Measurements from ENCODE around the gene CDC14A.
"Not testable (repeated sequence)": the region's sequence is repeated elsewhere in the genome, so short reads cannot be mapped to it uniquely, and the experiment has no call there.

Gene CDC14A

GRCh38 chr1:100363831-100364230 lies 11.5 kb downstream of the CDC14A start:
- no peak for DNase-seq

- DNase-seq: peak in 1 of 3 experiments; percentile 9
Measured at GRCh38 chr1:100364697-100365096, 12.4 kb downstream of the CDC14A start.

- DNase-seq: no peak
Measured at GRCh38 chr1:100366209-100366525, 13.9 kb downstream of the CDC14A start.

- DNase-seq: not testable (repeated sequence)
Measured at GRCh38 chr1:100369339-100369738, 17.0 kb downstream of the CDC14A start.

- DNase-seq: not testable (repeated sequence)
Measured at GRCh38 chr1:100373953-100374352, 21.6 kb downstream of the CDC14A start.

- DNase-seq: not testable (repeated sequence)
Measured at GRCh38 chr1:100376890-100377289, 24.6 kb downstream of the CDC14A start.

GRCh38 chr1:100377590-100378361 lies 25.5 kb downstream of the CDC14A start:
- no peak for DNase-seq

- no peak for DNase-seq
Measured at GRCh38 chr1:100378956-100379355, 26.6 kb downstream of the CDC14A start.

- no peak for DNase-seq
Measured at GRCh38 chr1:100380635-100381034, 28.3 kb downstream of the CDC14A start.

GRCh38 chr1:100382657-100383056 lies 30.4 kb downstream of the CDC14A start:
- peak in 1 of 3 experiments; percentile 7 for DNase-seq

- peak in 1 of 3 experiments; percentile 55 for DNase-seq
Measured at GRCh38 chr1:100383743-100384405, 31.6 kb downstream of the CDC14A start.

- no peak for DNase-seq
Measured at GRCh38 chr1:100387209-100387608, 34.9 kb downstream of the CDC14A start.

- no peak for DNase-seq
Measured at GRCh38 chr1:100387657-100388350, 35.5 kb downstream of the CDC14A start.

- no peak for DNase-seq
Measured at GRCh38 chr1:100390531-100390930, 38.2 kb downstream of the CDC14A start.

- no peak for DNase-seq
Measured at GRCh38 chr1:100391675-100392074, 39.4 kb downstream of the CDC14A start.

- DNase-seq: no peak
Measured at GRCh38 chr1:100392756-100393155, 40.5 kb downstream of the CDC14A start.

GRCh38 chr1:100394285-100394684 lies 42.0 kb downstream of the CDC14A start:
- no peak for DNase-seq

GRCh38 chr1:100395913-100396312 lies 43.6 kb downstream of the CDC14A start:
- DNase-seq: no peak

GRCh38 chr1:100396651-100397050 lies 44.3 kb downstream of the CDC14A start:
- DNase-seq: no peak

- no peak for DNase-seq
Measured at GRCh38 chr1:100397681-100398080, 45.4 kb downstream of the CDC14A start.

GRCh38 chr1:100398648-100399047 lies 46.3 kb downstream of the CDC14A start:
- DNase-seq: no peak

- DNase-seq: peak in 2 of 3 experiments; percentile 20 to 45
Measured at GRCh38 chr1:100400404-100400803, 48.1 kb downstream of the CDC14A start.

GRCh38 chr1:100404821-100405220 lies 52.5 kb downstream of the CDC14A start:
- no peak for DNase-seq

- DNase-seq: not testable (repeated sequence)
Measured at GRCh38 chr1:100405902-100406301, 53.6 kb downstream of the CDC14A start.
